Stomach smooth muscle (tissue), 2 donors: ENCODE measurements around the gene ZDHHC9.

Experiments used
- H3K27ac ChIP-seq: one replicate; pipeline ENCODE4 v1.7.0; 2013; ENCODE audit warnings: mild to moderate bottlenecking, low read length, inconsistent platforms
- H3K27me3 ChIP-seq, 2 donors: one replicate each; pipeline ENCODE4 v1.7.0; 2013; ENCODE audit warnings: low read length in 2 of 2; ENCODE audit not compliant: insufficient read depth in 2 of 2, control insufficient read depth in 1 of 2
- H3K36me3 ChIP-seq, 2 donors: one replicate each; pipeline ENCODE4 v1.7.0; 2013; ENCODE audit warnings: low read length in 2 of 2; ENCODE audit not compliant: control insufficient read depth in 2 of 2, insufficient read depth in 2 of 2
- H3K4me1 ChIP-seq: one replicate; pipeline ENCODE4 v1.7.0; 2013; ENCODE audit warnings: low read length; ENCODE audit not compliant: control insufficient read depth, insufficient read depth
- H3K4me3 ChIP-seq, 2 donors: one replicate each; pipeline ENCODE4 v1.7.0; 2013; ENCODE audit warnings: low read length in 2 of 2
- H3K9ac ChIP-seq, 2 donors: one replicate each; pipeline ENCODE4 v1.7.0; 2013; ENCODE audit warnings: low read length in 2 of 2, mild to moderate bottlenecking in 1 of 2
- H3K9me3 ChIP-seq, 2 donors: one replicate each; pipeline ENCODE4 v1.7.0; 2013; ENCODE audit warnings: low read length in 2 of 2; ENCODE audit not compliant: control insufficient read depth in 2 of 2
- donor health status: healthy.
- donor health status: Pancreatic carcinoma.

ZDHHC9 gene

DNA sequence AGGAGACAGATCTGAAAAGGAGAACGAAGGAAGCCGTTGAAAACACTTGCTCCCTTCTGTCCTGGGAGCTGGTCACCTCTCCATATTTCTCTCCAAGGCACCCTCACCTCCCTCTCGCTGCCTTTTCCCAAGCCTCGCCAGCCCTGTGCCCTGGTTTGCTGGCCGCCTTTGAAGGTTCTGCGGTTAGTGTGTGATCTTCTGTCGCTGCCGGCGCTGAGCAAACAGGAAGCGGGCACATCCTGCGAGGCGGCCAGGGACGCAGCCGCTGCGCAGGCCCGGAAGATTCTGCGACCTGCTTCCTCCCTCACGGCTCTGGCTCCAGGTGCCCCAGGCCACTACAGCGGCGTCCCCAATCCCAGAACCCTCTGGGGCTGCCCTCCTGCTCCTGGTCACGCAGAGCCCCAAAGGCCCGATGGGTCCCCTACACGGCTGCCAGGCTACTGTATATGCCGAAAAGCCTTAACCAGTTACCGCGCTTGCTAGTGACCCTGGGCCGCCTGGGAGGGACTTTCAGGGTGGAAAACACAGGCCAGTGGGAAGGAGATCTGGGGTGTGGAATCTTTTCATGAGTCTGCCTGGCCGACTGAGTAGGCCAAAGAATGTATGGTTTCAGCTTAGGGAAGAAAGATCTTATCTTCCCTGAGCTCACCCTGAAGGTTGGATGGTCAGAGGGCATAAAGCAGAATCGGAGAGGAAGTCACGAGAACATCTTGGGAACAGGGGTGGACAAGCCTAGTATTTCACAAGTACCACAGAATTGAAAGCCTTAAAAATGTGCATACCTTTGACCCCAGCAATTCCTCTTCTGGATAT is 66.3 kb downstream of the ZDHHC9 start:
- H3K4me3 ChIP-seq = no peak overlapping the region
- H3K36me3 ChIP-seq = no peaks in the 10 kb centered on the region
- no peaks in the 10 kb centered on the region for H3K4me1 ChIP-seq
- no peaks in the 10 kb centered on the region for H3K9me3 ChIP-seq
- no peak overlapping the region for H3K27ac ChIP-seq
- H3K27me3 ChIP-seq = peaks cover 0 to 11% of the 10 kb centered on the region in 2 donors
- H3K9ac ChIP-seq = no peak overlapping the region

DNA sequence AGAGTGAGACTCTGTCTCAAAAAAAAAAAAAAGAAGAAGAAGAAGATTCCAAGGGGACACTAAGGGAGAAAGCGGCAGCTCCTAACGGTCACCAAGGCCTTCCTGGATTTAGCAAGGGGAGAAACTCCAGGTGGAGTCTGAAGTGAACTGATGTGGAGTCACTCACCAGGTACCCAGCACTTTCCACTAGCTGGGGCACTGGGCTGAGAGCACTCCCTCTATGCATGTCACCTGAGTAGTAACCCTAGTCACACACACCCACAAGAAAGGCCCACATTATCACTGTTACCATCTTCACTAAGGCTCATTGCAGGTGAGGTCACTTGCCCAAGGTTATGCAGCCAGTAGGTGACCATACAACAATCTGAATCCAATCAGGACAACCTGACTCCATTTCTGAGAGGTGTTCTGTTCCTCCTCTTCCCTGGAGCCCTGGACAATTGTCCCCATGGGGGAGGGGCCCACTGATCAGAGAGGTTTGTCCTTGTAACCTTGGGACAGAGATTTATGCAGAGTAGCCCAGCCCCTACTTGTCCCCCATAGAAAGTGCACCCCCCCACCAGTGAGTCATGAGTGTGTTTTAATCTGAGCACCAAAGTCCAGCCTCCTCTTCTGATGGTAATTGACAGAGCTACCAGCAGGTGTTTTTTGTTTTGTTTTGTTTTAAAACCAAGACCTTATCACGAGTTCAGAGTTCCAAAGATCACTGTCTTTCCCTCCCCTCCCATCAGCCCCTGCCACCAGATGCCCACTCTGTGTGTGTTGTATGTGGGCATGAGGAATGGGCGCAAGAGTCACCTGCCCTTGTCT is 69.8 kb downstream of the ZDHHC9 start:
- Histone ChIP-seq H3K36me3 (no peaks in the 10 kb centered on the region), H3K27ac (no peak overlapping the region), H3K4me3 (no peak overlapping the region), H3K27me3 (peaks cover 0 to 9% of the 10 kb centered on the region in 2 donors), H3K9me3 (no peaks in the 10 kb centered on the region), H3K9ac (no peak overlapping the region), H3K4me1 (no peaks in the 10 kb centered on the region)

DNA sequence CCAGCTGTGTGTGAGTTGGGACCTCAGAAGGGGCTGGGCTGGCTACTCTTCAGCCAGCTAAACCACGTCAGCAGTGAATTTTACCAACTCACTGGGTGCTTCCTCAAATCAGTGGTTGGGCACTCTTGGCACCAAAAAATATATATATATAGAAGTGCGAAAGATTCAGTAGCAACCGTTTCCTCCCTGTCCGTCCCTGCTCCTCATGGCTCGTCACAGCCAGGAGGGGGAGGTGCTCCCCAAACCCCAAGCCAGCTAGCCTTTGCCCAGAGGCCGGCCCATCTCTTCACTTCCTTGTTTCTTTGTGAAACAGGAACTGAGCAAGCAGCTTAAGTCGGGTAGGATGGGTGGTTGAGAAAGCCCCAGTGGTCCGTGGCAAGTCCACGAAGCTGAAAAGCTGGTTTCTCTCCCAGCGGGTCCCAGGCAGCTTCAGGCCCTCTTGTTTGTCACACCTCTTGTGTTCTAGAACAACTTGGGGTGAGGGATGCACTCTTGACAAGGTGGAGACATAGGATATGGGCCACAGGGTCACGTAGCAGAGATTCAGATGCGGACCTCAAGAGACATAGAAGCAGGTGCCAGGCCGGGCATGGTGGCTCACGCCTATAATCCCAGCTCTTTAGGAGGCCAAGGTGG is 70.8 kb downstream of the ZDHHC9 start:
- no peaks in the 10 kb centered on the region for H3K9me3 ChIP-seq
- H3K4me1 ChIP-seq = no peaks in the 10 kb centered on the region
- H3K27ac ChIP-seq = no peak overlapping the region
- peaks cover 0 to 9% of the 10 kb centered on the region in 2 donors for H3K27me3 ChIP-seq
- no peak overlapping the region for H3K4me3 ChIP-seq
- H3K9ac ChIP-seq = no peak overlapping the region
- H3K36me3 ChIP-seq = no peaks in the 10 kb centered on the region

DNA sequence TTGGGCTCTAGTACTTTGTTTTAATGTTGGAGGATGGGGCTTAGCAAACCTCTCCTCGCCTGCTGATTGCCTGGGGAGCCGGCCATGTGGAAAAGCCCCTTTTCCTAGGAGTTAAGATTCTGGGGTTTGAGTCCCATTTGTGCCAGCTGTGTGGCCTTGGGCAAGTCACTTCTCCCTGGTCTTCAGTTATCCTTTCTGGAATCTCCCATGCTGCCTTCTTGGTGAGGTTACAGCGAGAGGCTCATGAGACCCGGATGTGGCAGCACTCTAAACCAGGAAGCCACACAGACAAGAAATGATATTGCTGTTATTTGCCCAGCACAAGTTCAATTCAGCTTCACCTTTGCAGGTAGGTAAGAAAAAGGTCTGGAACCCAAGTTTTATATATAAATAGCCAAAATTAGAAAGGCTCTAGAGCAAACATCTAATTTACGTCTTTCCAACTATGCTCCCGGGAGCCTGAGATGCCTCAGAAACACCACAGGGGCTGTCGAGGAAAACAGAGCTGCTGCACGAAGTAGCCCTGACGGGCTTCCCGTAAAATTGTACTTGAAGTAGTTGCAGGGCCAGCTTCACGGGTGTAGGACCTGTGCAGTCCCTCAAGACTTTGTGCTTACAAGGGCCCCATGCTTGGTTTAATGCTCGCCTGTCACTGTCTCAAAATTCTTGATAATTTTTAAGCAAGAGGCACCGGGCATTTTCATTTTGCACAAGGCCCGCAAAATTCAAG is 72.3 kb downstream of the ZDHHC9 start:
- Histone ChIP-seq H3K27ac (no peak overlapping the region), H3K36me3 (no peaks in the 10 kb centered on the region), H3K9ac (no peak overlapping the region), H3K27me3 (peaks cover 0 to 6% of the 10 kb centered on the region in 2 donors), H3K9me3 (no peaks in the 10 kb centered on the region), H3K4me1 (no peaks in the 10 kb centered on the region), H3K4me3 (no peak overlapping the region)

DNA sequence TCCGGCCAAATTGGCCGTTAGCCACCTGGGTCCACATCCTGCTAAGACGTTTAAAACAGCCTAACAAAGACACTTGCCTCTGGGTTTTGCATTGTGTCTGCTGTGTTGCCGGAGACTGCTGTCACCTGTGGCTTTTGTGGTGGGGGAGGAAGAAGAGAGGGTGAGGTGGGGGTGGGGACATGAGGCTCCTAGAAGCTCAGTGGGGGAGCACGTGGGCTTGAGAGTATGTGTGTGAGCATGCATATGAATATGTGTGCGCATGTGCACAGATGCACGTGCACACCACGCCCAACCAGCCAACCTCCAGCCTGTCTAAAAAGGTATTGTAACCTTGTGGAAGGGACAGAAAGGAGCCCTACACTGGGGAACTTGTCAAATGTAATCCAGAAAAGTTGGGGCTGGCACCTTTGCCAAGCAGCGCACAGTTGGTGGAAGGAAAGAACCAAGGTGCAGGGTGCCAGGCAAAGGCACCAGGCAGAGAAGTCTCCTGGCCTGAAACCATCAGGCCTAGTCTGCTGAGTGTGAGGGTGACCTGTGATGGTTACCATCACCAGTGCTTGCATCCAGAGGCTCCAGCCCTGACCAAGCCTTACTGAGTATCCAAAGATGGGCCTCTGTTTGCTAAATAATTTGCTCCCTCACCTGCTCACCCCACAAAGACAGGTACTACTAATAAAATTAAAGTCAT is 74.1 kb downstream of the ZDHHC9 start:
- Histone ChIP-seq H3K4me1 (no peaks in the 10 kb centered on the region), H3K36me3 (no peaks in the 10 kb centered on the region), H3K9me3 (no peaks in the 10 kb centered on the region), H3K27ac (no peak overlapping the region), H3K4me3 (no peak overlapping the region), H3K9ac (no peak overlapping the region), H3K27me3 (peaks cover 0 to 6% of the 10 kb centered on the region in 2 donors)

DNA sequence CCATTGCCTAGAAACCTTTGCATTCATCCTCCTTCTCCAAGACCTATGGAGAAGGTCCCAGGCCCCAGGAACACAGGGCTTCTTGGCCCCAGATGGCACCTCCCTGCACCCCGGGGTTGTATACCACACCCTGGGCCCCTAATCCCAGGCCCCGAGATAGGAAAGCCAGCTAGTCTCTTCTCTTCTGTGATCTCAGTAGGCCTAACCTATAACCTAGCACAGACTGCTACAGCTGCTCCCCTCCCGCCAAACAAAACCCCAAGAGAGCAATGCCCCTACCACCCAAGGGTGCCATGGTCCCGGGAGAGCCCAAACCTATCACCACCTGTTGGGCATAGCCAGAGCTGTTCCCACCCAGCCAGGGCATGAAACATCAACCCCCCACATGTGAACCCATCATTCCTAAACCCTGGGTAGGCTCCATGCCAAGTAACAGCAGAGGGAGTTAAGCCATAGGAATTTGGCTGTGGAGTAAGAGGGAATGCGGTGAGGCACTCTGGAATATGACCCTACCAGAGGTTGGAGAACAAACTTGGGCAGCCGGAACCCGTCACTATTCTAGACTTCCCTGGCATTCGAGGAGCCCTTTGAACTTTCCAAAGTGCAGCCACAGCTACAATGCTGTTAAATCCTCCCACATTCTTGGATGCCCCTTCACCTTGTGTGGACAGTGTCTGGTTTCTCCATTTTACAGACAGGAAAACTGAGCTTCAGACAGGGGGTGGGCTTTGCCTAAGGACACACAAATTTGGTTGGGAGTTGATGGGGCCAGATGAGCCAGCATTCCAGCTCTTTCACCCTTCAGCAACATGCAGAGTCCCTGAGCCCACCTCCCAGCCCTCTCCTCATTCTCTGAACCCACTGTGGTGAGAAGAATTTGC is 74.9 kb downstream of the ZDHHC9 start:
- Histone ChIP-seq H3K9ac (no peak overlapping the region), H3K36me3 (no peaks in the 10 kb centered on the region), H3K27me3 (peaks cover 0 to 5% of the 10 kb centered on the region in 2 donors), H3K4me1 (no peaks in the 10 kb centered on the region), H3K4me3 (no peak overlapping the region), H3K9me3 (no peaks in the 10 kb centered on the region), H3K27ac (no peak overlapping the region)

DNA sequence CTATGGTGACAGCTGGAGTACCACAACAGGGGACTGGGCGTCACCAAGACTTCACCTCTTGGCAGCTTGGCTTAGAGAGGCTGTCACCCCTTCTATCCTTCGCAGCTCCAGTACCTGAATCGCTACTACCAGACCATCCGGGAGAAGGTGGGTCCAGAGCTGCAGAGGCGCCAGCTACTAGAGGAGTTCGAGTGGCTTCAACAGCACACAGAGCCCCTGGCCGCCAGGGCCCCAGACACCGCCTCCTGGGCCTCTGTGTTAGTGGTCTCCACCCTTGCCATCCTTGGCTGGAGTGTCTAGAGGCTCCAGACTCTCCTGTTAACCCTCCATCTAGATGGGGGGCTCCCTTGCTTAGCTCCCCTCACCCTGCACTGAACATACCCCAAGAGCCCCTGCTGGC is 75.5 kb downstream of the ZDHHC9 start:
- Histone ChIP-seq H3K36me3 (no peaks in the 10 kb centered on the region), H3K27ac (no peak overlapping the region), H3K27me3 (peaks cover 0 to 4% of the 10 kb centered on the region in 2 donors), H3K9ac (no peak overlapping the region), H3K4me3 (no peak overlapping the region), H3K9me3 (no peaks in the 10 kb centered on the region), H3K4me1 (no peaks in the 10 kb centered on the region)

DNA sequence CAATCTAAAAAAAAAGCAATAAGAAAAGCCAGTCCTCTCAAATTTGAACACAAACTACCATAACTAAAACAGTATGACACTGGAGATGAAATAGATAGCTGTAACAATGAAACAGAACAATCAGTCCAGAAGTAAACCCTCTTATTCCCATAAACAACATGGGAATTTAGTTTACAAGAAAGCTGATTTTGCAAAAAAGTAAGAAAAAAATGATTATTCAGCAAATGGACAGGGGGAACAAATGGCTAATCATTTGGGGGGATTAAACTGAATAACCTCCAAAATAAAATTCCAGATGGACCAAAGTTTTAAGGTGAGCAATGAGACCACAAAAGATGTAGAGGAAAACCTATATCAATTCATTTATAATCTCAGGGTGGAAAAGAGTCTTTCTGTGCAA is 80.0 kb downstream of the ZDHHC9 start:
- Histone ChIP-seq H3K4me1 (no peaks in the 10 kb centered on the region), H3K27ac (no peak overlapping the region), H3K4me3 (no peak overlapping the region), H3K9me3 (no peaks in the 10 kb centered on the region), H3K36me3 (no peaks in the 10 kb centered on the region), H3K9ac (no peak overlapping the region), H3K27me3 (no peaks in the 10 kb centered on the region)

DNA sequence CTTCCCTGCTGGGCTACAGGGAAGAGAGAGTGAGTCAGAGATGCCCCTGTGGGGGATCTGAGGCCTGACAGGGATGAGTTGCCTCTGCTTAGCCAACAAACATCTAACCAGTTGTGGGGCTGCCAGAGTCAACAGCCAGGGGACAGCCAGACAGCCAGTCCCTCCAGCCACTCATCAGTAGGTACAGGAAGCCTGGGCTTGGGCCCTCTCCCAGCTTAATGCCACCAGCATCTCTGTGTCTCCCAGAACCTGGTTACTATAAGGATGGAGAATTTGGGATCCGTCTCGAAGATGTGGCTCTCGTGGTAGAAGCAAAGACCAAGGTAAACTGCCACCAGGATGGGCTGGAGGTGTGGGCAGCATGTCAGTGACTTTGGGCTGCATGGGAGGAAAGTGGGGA is 81.2 kb downstream of the ZDHHC9 start:
- Histone ChIP-seq H3K36me3 (no peaks in the 10 kb centered on the region), H3K27ac (no peak overlapping the region), H3K4me3 (no peak overlapping the region), H3K27me3 (peaks cover 0 to 4% of the 10 kb centered on the region in 2 donors), H3K9ac (no peak overlapping the region), H3K4me1 (no peaks in the 10 kb centered on the region), H3K9me3 (no peaks in the 10 kb centered on the region)
